HCT116 (cell line): ENCODE data around the gene CACNA1C. TPM values are rescaled to one million over a fixed set of nuclear protein-coding genes. Genes with fewer than 3 reads are reported as not detected.

Experiments
- ATAC-seq: fragments of 200-7000 bp; cut with Tn5 transposase; 2 replicates; pipeline ENCODE4 v1.9.1; 2020; ENCODE audit warnings: mild to moderate bottlenecking, moderate library complexity
- BruUV-seq: library from RNA; stranded (reverse); fragments of 400-500 nt; replicated peaks from 2 replicates; lab custom pipeline; 2021; lab: Mats Ljungman, UMichigan
- CTCF ChIA-PET: fragments of 300-600 bp; sonication (Branson Sonifier 250); formaldehyde crosslinking; loops from one replicate; lab custom pipeline; 2021; ENCODE audit warnings: antibody characterized with exemption; lab: Charles Lee
- POLR2A ChIA-PET: fragments of 300-600, 350-600 bp; sonication (Branson Sonifier 250); formaldehyde crosslinking; loops from one replicate; lab custom pipeline; 2021; ENCODE audit warnings: antibody characterized with exemption; lab: Charles Lee
- RAD21 ChIA-PET, 2 experiments: fragments of 300-600 bp; sonication (Branson Sonifier 250); formaldehyde crosslinking; loops; one replicate each; lab custom pipeline; 2023; ENCODE audit warnings: low total read pairs in 2 of 2; ENCODE audit not compliant: uncharacterized antibody in 2 of 2, unreplicated experiment in 2 of 2, low non-redundant PET in 1 of 2; lab: Charles Lee
- DNase-seq: peaks from one replicate; pipeline ENCODE4 v3.0.0-alpha.2; 2010; ENCODE audit warnings: low read depth, low spot score
- H2AFZ ChIP-seq: fragments of 200-600 bp; shearing (Covaris generic), sonication (generic); 2 replicates; pipeline ENCODE4 v1.6.1; 2017; ENCODE audit warnings: low read depth, mixed run types, mixed read lengths, antibody characterized with exemption, low read length; ENCODE audit not compliant: poor library complexity, severe bottlenecking
- H3K27ac ChIP-seq: 2 replicates; pipeline ENCODE4 v1.5.1; 2012; ENCODE audit warnings: low read depth, low read length
- H3K27me3 ChIP-seq: fragments of 200-600 bp; sonication (generic); 2 replicates; pipeline ENCODE4 v1.6.1; 2016; ENCODE audit warnings: mixed run types, low read length, mixed read lengths; ENCODE audit not compliant: insufficient read depth
- H3K36me3 ChIP-seq, 2 experiments: fragments of 200-500 bp in 1 of 2; fragments of 200-600 bp in 1 of 2; sonication (Bioruptor generic) in 1 of 2; sonication (generic) in 1 of 2; 2 replicates each; pipeline versions ENCODE4 v1.5.1 to v1.6.1; 2014 to 2016; ENCODE audit warnings: low read length in 2 of 2, inconsistent platforms in 1 of 2, mixed read lengths in 1 of 2, mixed run types in 1 of 2; ENCODE audit not compliant: insufficient read depth in 2 of 2, control insufficient read depth in 1 of 2
- H3K4me1 ChIP-seq, 2 experiments: fragments of 200-600 bp in 1 of 2; sonication (generic) in 1 of 2; 2 replicates each; pipeline versions ENCODE4 v1.5.1 to v1.6.1; 2012 to 2017; ENCODE audit warnings: low read length in 2 of 2, inconsistent platforms in 1 of 2, mild to moderate bottlenecking in 1 of 2, mixed read lengths in 1 of 2, mixed run types in 1 of 2, moderate library complexity in 1 of 2; ENCODE audit not compliant: insufficient read depth in 2 of 2, control insufficient read depth in 1 of 2
- H3K4me2 ChIP-seq: fragments of 200-600 bp; sonication (generic); 2 replicates; pipeline ENCODE4 v1.6.1; 2017; ENCODE audit warnings: mixed run types, low read length, mixed read lengths
- H3K4me3 ChIP-seq, 2 experiments: fragments of 200-600 bp in 1 of 2; sonication (generic) in 1 of 2; replicated peaks in 1 of 2; 2 replicates each; pipeline ENCODE4 v1.5.1; 2011 to 2016; ENCODE audit warnings: low read length in 2 of 2, control low read depth in 1 of 2, low read depth in 1 of 2, mild to moderate bottlenecking in 1 of 2, mixed read lengths in 1 of 2, mixed run types in 1 of 2
- H3K79me2 ChIP-seq: fragments of 200-600 bp; sonication (generic); 2 replicates; pipeline ENCODE4 v1.6.1; 2017; ENCODE audit warnings: mild to moderate bottlenecking, mixed run types, low read length, moderate library complexity, mixed read lengths; ENCODE audit not compliant: insufficient read depth
- H3K9ac ChIP-seq: fragments of 200-600 bp; sonication (generic); 2 replicates; pipeline ENCODE4 v1.6.1; 2016; ENCODE audit warnings: low read length, mixed read lengths
- H3K9me2 ChIP-seq: fragments of 200-600 bp; sonication (generic), shearing (Covaris generic); 2 replicates; pipeline ENCODE4 v1.6.1; 2017; ENCODE audit warnings: mixed run types, mild to moderate bottlenecking, moderate library complexity; ENCODE audit not compliant: insufficient read depth
- H3K9me3 ChIP-seq, 2 experiments: fragments of 200-500 bp in 1 of 2; fragments of 200-600 bp in 1 of 2; sonication (Bioruptor generic) in 1 of 2; sonication (generic) in 1 of 2; 2 replicates each; pipeline ENCODE4 v1.6.1; 2014 to 2017; ENCODE audit warnings: low read length in 2 of 2, mixed read lengths in 2 of 2, inconsistent platforms in 1 of 2, low read depth in 1 of 2, mild to moderate bottlenecking in 1 of 2, mixed run types in 1 of 2, moderate library complexity in 1 of 2; ENCODE audit not compliant: control insufficient read depth in 1 of 2, insufficient read depth in 1 of 2
- H4K20me1 ChIP-seq: fragments of 200-600 bp; sonication (generic), shearing (Covaris generic); 2 replicates; pipeline ENCODE4 v1.6.1; 2017; ENCODE audit warnings: mixed run types, mild to moderate bottlenecking, moderate library complexity; ENCODE audit not compliant: insufficient read depth
- CBX3 ChIP-seq: IDR thresholded peaks from 2 replicates; pipeline ENCODE4 v1.6.1; 2012; ENCODE audit warnings: low read depth
- EZH2phosphoT487 ChIP-seq: fragments of 200-600 bp; IDR thresholded peaks from 2 replicates; pipeline ENCODE4 v1.6.1; 2018; ENCODE audit warnings: antibody characterized with exemption, borderline replicate concordance
- FOSL1 ChIP-seq: IDR thresholded peaks from 2 replicates; pipeline ENCODE4 v1.6.1; 2012; ENCODE audit warnings: low read depth
- POLR2A ChIP-seq: IDR thresholded peaks from 2 replicates; pipeline ENCODE4 v1.7.0; 2011; ENCODE audit warnings: borderline replicate concordance; ENCODE audit not compliant: insufficient read depth, insufficient read length; ENCODE audit errors: extremely low read depth
- POLR2AphosphoS5 ChIP-seq: IDR thresholded peaks from 2 replicates; pipeline ENCODE4 v1.6.1; 2011; ENCODE audit warnings: mild to moderate bottlenecking, low read depth, low read length, moderate library complexity
- RAD21 ChIP-seq: IDR thresholded peaks from 2 replicates; pipeline ENCODE4 v1.6.1; 2012; ENCODE audit warnings: low read depth, mild to moderate bottlenecking
- SRF ChIP-seq: IDR thresholded peaks from 2 replicates; pipeline ENCODE4 v1.6.1; 2012; ENCODE audit warnings: low read depth
- TCF7L2 ChIP-seq: IDR thresholded peaks from 2 replicates; pipeline ENCODE4 v1.7.0; 2011; ENCODE audit warnings: borderline replicate concordance, inconsistent platforms; ENCODE audit not compliant: insufficient read depth, insufficient read length; ENCODE audit errors: extremely low read depth
- YY1 ChIP-seq: IDR thresholded peaks from 2 replicates; pipeline ENCODE4 v1.6.1; 2011; ENCODE audit warnings: low read length, low read depth, moderate library complexity, mild to moderate bottlenecking; ENCODE audit not compliant: insufficient replicate concordance; ENCODE audit errors: extremely low read depth
- ZNF274 ChIP-seq: fragments of 200-500 bp; sonication (Bioruptor generic); IDR thresholded peaks from 2 replicates; pipeline ENCODE4 v1.6.1; 2014; ENCODE audit warnings: mild to moderate bottlenecking, low read depth, low read length, inconsistent platforms
- intact Hi-C: fragments of 100-400 bp; cut with micrococcal nuclease; formaldehyde crosslinking; loops from 2 replicates; pipeline ENCODE4 v1.10.0; 2022
- total RNA-seq: library from RNA; stranded (reverse); gene quantifications from one replicate; pipeline ENCODE4 v1.2.1, GENCODE V29; 2021; ENCODE audit not compliant: unreplicated experiment
- TF ChIP-seq, protein P1 (sequence below): IDR thresholded peaks from 2 replicates; pipeline ENCODE4 v1.6.1; 2012; ENCODE audit warnings: low read depth
- TF ChIP-seq, protein P2 (sequence below): IDR thresholded peaks from 2 replicates; pipeline ENCODE4 v1.6.1; 2012
- TF ChIP-seq, protein P3 (sequence below), 3 experiments: fragments of 200-600 bp in 1 of 3; sonication (generic) in 1 of 3; IDR thresholded peaks in 2 of 3; conservative IDR thresholded peaks in 1 of 3; 2 replicates each; pipeline ENCODE4 v1.5.1; 2012 to 2017; ENCODE audit warnings: low read depth in 2 of 3, low read length in 2 of 3, antibody characterized with exemption in 1 of 3, borderline replicate concordance in 1 of 3, control low read depth in 1 of 3, mild to moderate bottlenecking in 1 of 3, mixed read lengths in 1 of 3, mixed run types in 1 of 3, moderate library complexity in 1 of 3; ENCODE audit not compliant: insufficient read depth in 1 of 3

The CACNA1C gene
- total RNA-seq, 1 experiment from 2014 or later: 0.05 TPM

DNA sequence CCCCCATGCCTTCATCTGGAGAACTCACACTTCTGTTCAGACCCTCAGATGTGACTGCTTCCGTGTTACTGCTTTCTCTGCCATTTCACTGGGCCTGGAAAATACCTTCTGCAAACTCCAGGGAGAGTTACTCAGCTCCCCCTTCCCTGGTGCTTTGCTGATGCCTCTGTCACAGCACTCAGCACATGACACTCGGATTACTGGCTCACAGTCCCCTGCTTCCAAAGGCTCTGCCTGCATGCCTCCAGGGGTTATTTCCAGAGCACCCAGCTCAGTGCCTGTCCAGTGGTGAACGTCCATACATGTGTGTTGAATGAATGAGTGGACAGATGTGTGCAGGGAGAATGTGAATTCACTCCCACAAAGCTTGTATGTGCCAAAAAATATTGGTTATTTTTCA lies 504.8 kb downstream of the CACNA1C start:
- no peaks in the 10 kb centered on the region for H3K9me2 ChIP-seq
- CTCF ChIA-PET: no interaction called here
- H3K27ac ChIP-seq: no peak overlapping the region
- H3K79me2 ChIP-seq: no peaks in the 10 kb centered on the region
- POLR2A ChIA-PET: no interaction called here
- no peaks in the 10 kb centered on the region for H3K36me3 ChIP-seq
- intact Hi-C loops: no loop called here
- RAD21 ChIA-PET: no interaction called here
- TF ChIP-seq RAD21 (no peak), EZH2phosphoT487 (no peak)
- H2AFZ ChIP-seq: no peak overlapping the region
- ATAC-seq (no peak), DNase-seq (no peak)
- peaks cover 50% of the 10 kb centered on the region; the same call in 1 of the 2 replicates for H3K27me3 ChIP-seq
- no peaks in the 10 kb centered on the region for H3K9me3 ChIP-seq
- no peak overlapping the region for H3K4me2 ChIP-seq
- H3K4me1 ChIP-seq: no peaks in the 10 kb centered on the region
- no peaks in the 10 kb centered on the region for H4K20me1 ChIP-seq
- BruUV-seq: no TSS peak
- no peak overlapping the region for H3K4me3 ChIP-seq
- H3K9ac ChIP-seq: no peak overlapping the region

DNA sequence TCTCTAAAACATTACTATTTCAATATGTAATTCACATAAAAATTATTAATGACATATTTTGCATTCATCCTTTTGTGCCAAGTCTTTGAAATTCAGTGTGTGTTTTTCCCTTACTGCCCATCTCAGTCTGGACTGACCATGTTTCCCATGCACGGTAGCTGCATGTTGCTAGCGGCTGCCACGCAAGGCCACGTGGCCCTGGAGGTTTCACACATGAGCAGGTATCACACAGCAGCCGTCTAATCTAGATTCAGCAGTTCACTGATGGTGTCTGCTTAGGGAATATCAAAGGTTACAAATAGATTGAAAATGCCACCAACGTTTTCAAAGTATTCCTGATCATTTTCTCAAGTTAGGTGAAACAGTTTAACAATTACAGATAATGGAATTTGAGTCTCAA lies 507.1 kb downstream of the CACNA1C start:
- Histone ChIP-seq H4K20me1 (no peaks in the 10 kb centered on the region), H3K9me2 (no peaks in the 10 kb centered on the region), H3K36me3 (no peaks in the 10 kb centered on the region), H3K9ac (no peak overlapping the region), H3K27me3 (peaks cover 52% of the 10 kb centered on the region; the same call in 1 of the 2 replicates), H3K4me2 (no peak overlapping the region), H3K27ac (no peak overlapping the region), H3K9me3 (no peaks in the 10 kb centered on the region), H3K4me1 (no peaks in the 10 kb centered on the region), H2AFZ (no peak overlapping the region), H3K4me3 (no peak overlapping the region), H3K79me2 (no peaks in the 10 kb centered on the region)
- intact Hi-C loops: no loop called here
- no TSS peak for BruUV-seq
- POLR2A ChIA-PET: no interaction called here
- RAD21 ChIA-PET: no interaction called here
- ATAC-seq (no peak), DNase-seq (no peak)
- CTCF ChIA-PET: no interaction called here
- TF ChIP-seq POLR2A (no peak), SRF (no peak), ZNF274 (no peak), FOSL1 (no peak), YY1 (no peak), RAD21 (no peak), CBX3 (no peak), TCF7L2 (no peak), EZH2phosphoT487 (no peak), POLR2AphosphoS5 (no peak)
- TF ChIP-seq, protein P1, sequence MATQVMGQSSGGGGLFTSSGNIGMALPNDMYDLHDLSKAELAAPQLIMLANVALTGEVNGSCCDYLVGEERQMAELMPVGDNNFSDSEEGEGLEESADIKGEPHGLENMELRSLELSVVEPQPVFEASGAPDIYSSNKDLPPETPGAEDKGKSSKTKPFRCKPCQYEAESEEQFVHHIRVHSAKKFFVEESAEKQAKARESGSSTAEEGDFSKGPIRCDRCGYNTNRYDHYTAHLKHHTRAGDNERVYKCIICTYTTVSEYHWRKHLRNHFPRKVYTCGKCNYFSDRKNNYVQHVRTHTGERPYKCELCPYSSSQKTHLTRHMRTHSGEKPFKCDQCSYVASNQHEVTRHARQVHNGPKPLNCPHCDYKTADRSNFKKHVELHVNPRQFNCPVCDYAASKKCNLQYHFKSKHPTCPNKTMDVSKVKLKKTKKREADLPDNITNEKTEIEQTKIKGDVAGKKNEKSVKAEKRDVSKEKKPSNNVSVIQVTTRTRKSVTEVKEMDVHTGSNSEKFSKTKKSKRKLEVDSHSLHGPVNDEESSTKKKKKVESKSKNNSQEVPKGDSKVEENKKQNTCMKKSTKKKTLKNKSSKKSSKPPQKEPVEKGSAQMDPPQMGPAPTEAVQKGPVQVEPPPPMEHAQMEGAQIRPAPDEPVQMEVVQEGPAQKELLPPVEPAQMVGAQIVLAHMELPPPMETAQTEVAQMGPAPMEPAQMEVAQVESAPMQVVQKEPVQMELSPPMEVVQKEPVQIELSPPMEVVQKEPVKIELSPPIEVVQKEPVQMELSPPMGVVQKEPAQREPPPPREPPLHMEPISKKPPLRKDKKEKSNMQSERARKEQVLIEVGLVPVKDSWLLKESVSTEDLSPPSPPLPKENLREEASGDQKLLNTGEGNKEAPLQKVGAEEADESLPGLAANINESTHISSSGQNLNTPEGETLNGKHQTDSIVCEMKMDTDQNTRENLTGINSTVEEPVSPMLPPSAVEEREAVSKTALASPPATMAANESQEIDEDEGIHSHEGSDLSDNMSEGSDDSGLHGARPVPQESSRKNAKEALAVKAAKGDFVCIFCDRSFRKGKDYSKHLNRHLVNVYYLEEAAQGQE: no peak
- TF ChIP-seq, protein P2, sequence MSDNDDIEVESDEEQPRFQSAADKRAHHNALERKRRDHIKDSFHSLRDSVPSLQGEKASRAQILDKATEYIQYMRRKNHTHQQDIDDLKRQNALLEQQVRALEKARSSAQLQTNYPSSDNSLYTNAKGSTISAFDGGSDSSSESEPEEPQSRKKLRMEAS: no peak
- TF ChIP-seq, protein P3, sequence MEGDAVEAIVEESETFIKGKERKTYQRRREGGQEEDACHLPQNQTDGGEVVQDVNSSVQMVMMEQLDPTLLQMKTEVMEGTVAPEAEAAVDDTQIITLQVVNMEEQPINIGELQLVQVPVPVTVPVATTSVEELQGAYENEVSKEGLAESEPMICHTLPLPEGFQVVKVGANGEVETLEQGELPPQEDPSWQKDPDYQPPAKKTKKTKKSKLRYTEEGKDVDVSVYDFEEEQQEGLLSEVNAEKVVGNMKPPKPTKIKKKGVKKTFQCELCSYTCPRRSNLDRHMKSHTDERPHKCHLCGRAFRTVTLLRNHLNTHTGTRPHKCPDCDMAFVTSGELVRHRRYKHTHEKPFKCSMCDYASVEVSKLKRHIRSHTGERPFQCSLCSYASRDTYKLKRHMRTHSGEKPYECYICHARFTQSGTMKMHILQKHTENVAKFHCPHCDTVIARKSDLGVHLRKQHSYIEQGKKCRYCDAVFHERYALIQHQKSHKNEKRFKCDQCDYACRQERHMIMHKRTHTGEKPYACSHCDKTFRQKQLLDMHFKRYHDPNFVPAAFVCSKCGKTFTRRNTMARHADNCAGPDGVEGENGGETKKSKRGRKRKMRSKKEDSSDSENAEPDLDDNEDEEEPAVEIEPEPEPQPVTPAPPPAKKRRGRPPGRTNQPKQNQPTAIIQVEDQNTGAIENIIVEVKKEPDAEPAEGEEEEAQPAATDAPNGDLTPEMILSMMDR (IDR thresholded peaks at IDR 0.05 in 2 of 3, conservative IDR thresholded peaks at IDR 0.05 in 1 of 3; ENCODE audit: borderline replicate concordance in 1 of 3, insufficient read depth in 1 of 3, low read depth in 2 of 3, low read length in 2 of 3): no peak
